Stimulated activated naive B cell treated with anti-CD40 and anti-IgM and Interleukin-4, amounts not matched to agents 10 μg/mL and 1 μg/mL and 100 μg/mL, for 72 hours (primary cell): ENCODE results near the gene RFX3.
A peak's percentile ranks its signal among the peaks of the same experiment; 100 is the strongest.

Experiments
- ATAC-seq, 2 donors: fragments of 150-1000 bp; cut with Tn5 transposase; replicated peaks; 2 replicates each; pipeline ENCODE4 v1.10.0; 2021; ENCODE audit warnings: moderate library complexity in 1 of 2
- DNase-seq: peaks from one replicate; pipeline ENCODE4 v3.0.0; 2021
- H3K27ac Mint-ChIP-seq: one replicate; pipeline ENCODE4 v1.8.0; 2022; ENCODE audit warnings: mild to moderate bottlenecking, mixed read lengths
- H3K27me3 Mint-ChIP-seq, 2 donors: one replicate each; pipeline ENCODE4 v1.8.0; 2022; ENCODE audit warnings: mixed read lengths in 2 of 2
- H3K36me3 Mint-ChIP-seq, 2 donors: one replicate each; pipeline ENCODE4 v1.8.0; 2022; ENCODE audit warnings: mixed read lengths in 2 of 2, mild to moderate bottlenecking in 1 of 2
- H3K4me1 Mint-ChIP-seq, 2 donors: one replicate each; pipeline ENCODE4 v1.8.0; 2022; ENCODE audit warnings: mixed read lengths in 2 of 2, mild to moderate bottlenecking in 1 of 2
- H3K4me3 Mint-ChIP-seq, 2 donors: one replicate each; pipeline ENCODE4 v1.8.0; 2022; ENCODE audit warnings: mild to moderate bottlenecking in 2 of 2, mixed read lengths in 2 of 2, moderate library complexity in 1 of 2
- H3K9me3 Mint-ChIP-seq, 2 donors: one replicate each; pipeline ENCODE4 v1.8.0; 2022; ENCODE audit warnings: mixed read lengths in 2 of 2, mild to moderate bottlenecking in 1 of 2

Gene RFX3

GRCh38 chr9:3238236-3238635 is 287.6 kb downstream of the RFX3 start:
- Mint-ChIP-seq H3K36me3 (peaks cover 7 to 16% of the 10 kb centered on the region in 2 donors), H3K9me3 (no peaks in the 10 kb centered on the region), H3K4me1 (peaks cover 1 to 7% of the 10 kb centered on the region in 2 donors), H3K27me3 (no peaks in the 10 kb centered on the region), H3K27ac (no peak overlapping the region), H3K4me3 (no peak overlapping the region)
- no peak for ATAC-seq
- no peak for DNase-seq

- no peak overlapping the region for H3K4me3 Mint-ChIP-seq
- no peaks in the 10 kb centered on the region for H3K9me3 Mint-ChIP-seq
- no peak for ATAC-seq
- H3K36me3 Mint-ChIP-seq = peaks cover 7 to 16% of the 10 kb centered on the region in 2 donors
- H3K4me1 Mint-ChIP-seq = peaks cover 9 to 18% of the 10 kb centered on the region in 2 donors
- peak overlapping the region; percentile 16 for H3K27ac Mint-ChIP-seq
- no peaks in the 10 kb centered on the region for H3K27me3 Mint-ChIP-seq
- no peak for DNase-seq
These were observed 288.7 kb downstream of the RFX3 start for GRCh38 chr9:3237121-3237520.

- Mint-ChIP-seq H3K36me3 (peaks cover 7 to 16% of the 10 kb centered on the region in 2 donors), H3K4me1 (peaks cover 9 to 19% of the 10 kb centered on the region in 2 donors), H3K9me3 (no peaks in the 10 kb centered on the region), H3K27me3 (no peaks in the 10 kb centered on the region), H3K27ac (no peak overlapping the region), H3K4me3 (no peak overlapping the region)
- no peak for ATAC-seq
- no peak for DNase-seq
These were observed 290.3 kb downstream of the RFX3 start for GRCh38 chr9:3235497-3235896.

- Mint-ChIP-seq H3K9me3 (no peaks in the 10 kb centered on the region), H3K27ac (no peak overlapping the region), H3K4me3 (no peak overlapping the region), H3K36me3 (peaks cover 3 to 21% of the 10 kb centered on the region in 2 donors), H3K4me1 (no peaks in the 10 kb centered on the region), H3K27me3 (no peaks in the 10 kb centered on the region)
- no peak for ATAC-seq
- DNase-seq = no peak
These were observed 300.9 kb downstream of the RFX3 start for GRCh38 chr9:3224931-3225330.

- DNase-seq = no peak
- H3K9me3 Mint-ChIP-seq = peaks cover 3 to 4% of the 10 kb centered on the region in 2 donors
- no peaks in the 10 kb centered on the region for H3K36me3 Mint-ChIP-seq
- H3K27me3 Mint-ChIP-seq = peaks cover 6 to 8% of the 10 kb centered on the region in 2 donors
- H3K27ac Mint-ChIP-seq = no peak overlapping the region
- H3K4me1 Mint-ChIP-seq = peaks cover 0 to 2% of the 10 kb centered on the region in 2 donors
- peak in 1 of 2 donors; percentile 48 for ATAC-seq
- H3K4me3 Mint-ChIP-seq = no peak overlapping the region
These were observed 310.1 kb downstream of the RFX3 start for GRCh38 chr9:3215658-3216057.

- Mint-ChIP-seq H3K27ac (no peak overlapping the region), H3K4me3 (no peak overlapping the region), H3K27me3 (peaks cover 8 to 10% of the 10 kb centered on the region in 2 donors), H3K36me3 (no peaks in the 10 kb centered on the region), H3K9me3 (peaks cover 3 to 4% of the 10 kb centered on the region in 2 donors), H3K4me1 (peaks cover 0 to 2% of the 10 kb centered on the region in 2 donors)
- DNase-seq = no peak
- ATAC-seq = no peak
These were observed 311.1 kb downstream of the RFX3 start for GRCh38 chr9:3214741-3215140.

GRCh38 chr9:3205421-3206095 is 320.2 kb downstream of the RFX3 start:
- H3K36me3 Mint-ChIP-seq = no peaks in the 10 kb centered on the region
- H3K27ac Mint-ChIP-seq = no peak overlapping the region
- no peaks in the 10 kb centered on the region for H3K4me1 Mint-ChIP-seq
- no peak for DNase-seq
- peaks cover 3 to 7% of the 10 kb centered on the region in 2 donors for H3K27me3 Mint-ChIP-seq
- no peak overlapping the region for H3K4me3 Mint-ChIP-seq
- H3K9me3 Mint-ChIP-seq = peaks cover 0 to 1% of the 10 kb centered on the region in 2 donors
- ATAC-seq = no peak

GRCh38 chr9:3200331-3200774 is 325.4 kb downstream of the RFX3 start:
- Mint-ChIP-seq H3K9me3 (peaks cover 0 to 1% of the 10 kb centered on the region in 2 donors), H3K4me3 (no peak overlapping the region), H3K36me3 (no peaks in the 10 kb centered on the region), H3K27me3 (peaks cover 12 to 22% of the 10 kb centered on the region in 2 donors), H3K4me1 (peaks cover 0 to 2% of the 10 kb centered on the region in 2 donors), H3K27ac (no peak overlapping the region)
- DNase-seq (no peak), ATAC-seq (no peak)

GRCh38 chr9:3193791-3194190 is 332.0 kb downstream of the RFX3 start:
- Mint-ChIP-seq H3K27ac (no peak overlapping the region), H3K27me3 (peaks cover 4 to 11% of the 10 kb centered on the region in 2 donors), H3K4me1 (no peaks in the 10 kb centered on the region), H3K9me3 (no peaks in the 10 kb centered on the region), H3K4me3 (no peak overlapping the region), H3K36me3 (no peaks in the 10 kb centered on the region)
- no peak for DNase-seq
- no peak for ATAC-seq

GRCh38 chr9:3191715-3192114 is 334.1 kb downstream of the RFX3 start:
- Mint-ChIP-seq H3K36me3 (no peaks in the 10 kb centered on the region), H3K27me3 (peaks cover 4 to 16% of the 10 kb centered on the region in 2 donors), H3K4me1 (no peaks in the 10 kb centered on the region), H3K27ac (no peak overlapping the region), H3K9me3 (no peaks in the 10 kb centered on the region), H3K4me3 (no peak overlapping the region)
- DNase-seq (no peak), ATAC-seq (no peak)

GRCh38 chr9:3189113-3189861 is 336.5 kb downstream of the RFX3 start:
- H3K4me1 Mint-ChIP-seq = no peaks in the 10 kb centered on the region
- H3K36me3 Mint-ChIP-seq = no peaks in the 10 kb centered on the region
- ATAC-seq (no peak), DNase-seq (no peak)
- H3K27me3 Mint-ChIP-seq = peaks cover 6 to 20% of the 10 kb centered on the region in 2 donors
- H3K4me3 Mint-ChIP-seq = no peak overlapping the region
- no peak overlapping the region for H3K27ac Mint-ChIP-seq
- H3K9me3 Mint-ChIP-seq = no peaks in the 10 kb centered on the region

- Mint-ChIP-seq H3K4me1 (peaks cover under 1 to 3% of the 10 kb centered on the region in 2 donors), H3K9me3 (no peaks in the 10 kb centered on the region), H3K36me3 (no peaks in the 10 kb centered on the region), H3K27ac (no peak overlapping the region), H3K27me3 (peaks cover 23 to 36% of the 10 kb centered on the region in 2 donors), H3K4me3 (no peak overlapping the region)
- ATAC-seq (no peak), DNase-seq (no peak)
These were observed 339.1 kb downstream of the RFX3 start for GRCh38 chr9:3186751-3187150.

GRCh38 chr9:3181049-3181953 is 344.5 kb downstream of the RFX3 start:
- ATAC-seq = peak; percentile 80 to 81
- H3K4me3 Mint-ChIP-seq = peak overlapping the region; percentile 67
- DNase-seq = peak; percentile 19
- no peaks in the 10 kb centered on the region for H3K9me3 Mint-ChIP-seq
- peaks cover 5 to 12% of the 10 kb centered on the region in 2 donors for H3K4me1 Mint-ChIP-seq
- peaks cover 41 to 47% of the 10 kb centered on the region in 2 donors for H3K27me3 Mint-ChIP-seq
- no peaks in the 10 kb centered on the region for H3K36me3 Mint-ChIP-seq
- no peak overlapping the region for H3K27ac Mint-ChIP-seq

GRCh38 chr9:3180696-3181048 is 345.1 kb downstream of the RFX3 start:
- Mint-ChIP-seq H3K4me3 (peak overlapping the region; percentile 67), H3K9me3 (no peaks in the 10 kb centered on the region), H3K36me3 (no peaks in the 10 kb centered on the region), H3K4me1 (peaks cover 5 to 12% of the 10 kb centered on the region in 2 donors), H3K27ac (no peak overlapping the region), H3K27me3 (peaks cover 35 to 41% of the 10 kb centered on the region in 2 donors)
- ATAC-seq = no peak
- no peak for DNase-seq
